Measurements from ENCODE around the gene PEF1.

GRCh38 chr1:31615414-31615813 lies 29.3 kb downstream of the PEF1 start:
- TF ChIP-seq FOXJ3 (CRISPR knock-in tag; IDR thresholded peaks at IDR 0.05; ENCODE audit: borderline replicate concordance) (no peak), CTCF (IDR thresholded peaks at IDR 0.05) (no peak), ATF1 (CRISPR knock-in tag; IDR thresholded peaks at IDR 0.05) (no peak), OVOL2 (CRISPR knock-in tag; IDR thresholded peaks at IDR 0.05; ENCODE audit: borderline replicate concordance) (no peak), E2F4 (CRISPR knock-in tag; IDR thresholded peaks at IDR 0.05; ENCODE audit: borderline replicate concordance, low read depth) (no peak)

Measured in WTC11 (cell line).